ENCODE data around the gene AXDND1. TPM values are rescaled to one million over a fixed set of nuclear protein-coding genes. Genes with fewer than 3 reads are reported as not detected.
A peak's percentile ranks its signal among the peaks of the same experiment; 100 is the strongest.

The AXDND1 gene
- not detected for total RNA-seq

- peak within 1 kb of the TSS; percentile 59 to 70 (median 61) for H3K4me3 ChIP-seq
- TF ChIP-seq CTCF (IDR thresholded peaks at IDR 0.05 in 4 of 5, conservative IDR thresholded peaks at IDR 0.05 in 1 of 5): no peak
- peak in 1 of 2 donors; percentile 14 for TF ChIP-seq POLR2A (IDR thresholded peaks at IDR 0.05)
- no peaks in the 10 kb centered on the region for H3K27me3 ChIP-seq
- H3K27ac ChIP-seq: peak within 1 kb of the TSS; percentile 66 to 79 (median 77)
- DNase-seq (peak; percentile 59 to 62), ATAC-seq (peak; percentile 88 to 92)
- in situ Hi-C loops (cut with MboI; ENCODE audit: low sequenced_read_pairs in 4 of 4): loop anchor here (5.0 to 25.0 kb wide), 6 partner anchors 128 to 828 kb away; partner anchors contain the start of genes ABL2 (in 1 of the 4) and TOR3A (in 1 of the 4)
- peaks cover 0 to 6% of the 10 kb centered on the region in 2 donors for H3K4me1 ChIP-seq
- H3K36me3 ChIP-seq: no peaks in the 10 kb centered on the region
- intact Hi-C loops (cut with DNase I; ENCODE audit: low total_unique reads): loop anchor here (5.0 kb wide), 2 partner anchors 73 to 113 kb away; partner anchors contain the start of gene SOAT1
- no peaks in the 10 kb centered on the region for H3K9me3 ChIP-seq
These were observed at the start of gene AXDND1 for GRCh38 chr1:179365342-179366092. AXDND1 (plus strand) TSS chr1:179365971; CDS start chr1:179366510, 539 bp downstream.

- no peaks in the 10 kb centered on the region for H3K36me3 ChIP-seq
- no peaks in the 10 kb centered on the region for H3K4me1 ChIP-seq
- no peaks in the 10 kb centered on the region for H3K9me3 ChIP-seq
- H3K4me3 ChIP-seq: no peak overlapping the region
- in situ Hi-C loops (cut with MboI; ENCODE audit: low sequenced_read_pairs in 4 of 4): no loop called here
- ATAC-seq: no peak
- TF ChIP-seq POLR2A (IDR thresholded peaks at IDR 0.05): no peak
- intact Hi-C loops (cut with DNase I; ENCODE audit: low total_unique reads): no loop called here
- no peak for DNase-seq
- no peaks in the 10 kb centered on the region for H3K27me3 ChIP-seq
- H3K27ac ChIP-seq: no peak overlapping the region
These were observed 47.3 kb upstream of the AXDND1 start for GRCh38 chr1:179318491-179318890.

GRCh38 chr1:179321533-179322216 lies 44.1 kb upstream of the AXDND1 start:
- no peak for DNase-seq
- H3K27ac ChIP-seq: no peak overlapping the region
- ATAC-seq: no peak
- no peak overlapping the region for H3K4me3 ChIP-seq
- intact Hi-C loops (cut with DNase I; ENCODE audit: low total_unique reads) (no loop called here), in situ Hi-C loops (cut with MboI; ENCODE audit: low sequenced_read_pairs in 4 of 4) (no loop called here)
- no peaks in the 10 kb centered on the region for H3K27me3 ChIP-seq
- no peaks in the 10 kb centered on the region for H3K4me1 ChIP-seq
- TF ChIP-seq POLR2A (IDR thresholded peaks at IDR 0.05) (no peak), CTCF (IDR thresholded peaks at IDR 0.05 in 4 of 5, conservative IDR thresholded peaks at IDR 0.05 in 1 of 5) (no peak)
- H3K36me3 ChIP-seq: no peaks in the 10 kb centered on the region
- no peaks in the 10 kb centered on the region for H3K9me3 ChIP-seq

GRCh38 chr1:179322557-179322956 lies 43.2 kb upstream of the AXDND1 start:
- no peak overlapping the region for H3K27ac ChIP-seq
- H3K27me3 ChIP-seq: no peaks in the 10 kb centered on the region
- intact Hi-C loops (cut with DNase I; ENCODE audit: low total_unique reads): no loop called here
- no peaks in the 10 kb centered on the region for H3K4me1 ChIP-seq
- DNase-seq (no peak), ATAC-seq (no peak)
- no peaks in the 10 kb centered on the region for H3K36me3 ChIP-seq
- in situ Hi-C loops (cut with MboI; ENCODE audit: low sequenced_read_pairs in 4 of 4): no loop called here
- no peak overlapping the region for H3K4me3 ChIP-seq
- H3K9me3 ChIP-seq: no peaks in the 10 kb centered on the region
- TF ChIP-seq CTCF (IDR thresholded peaks at IDR 0.05 in 4 of 5, conservative IDR thresholded peaks at IDR 0.05 in 1 of 5) (no peak), POLR2A (IDR thresholded peaks at IDR 0.05) (no peak)

GRCh38 chr1:179323436-179323835 lies 42.3 kb upstream of the AXDND1 start:
- H3K4me3 ChIP-seq: no peak overlapping the region
- TF ChIP-seq POLR2A (IDR thresholded peaks at IDR 0.05) (no peak), CTCF (IDR thresholded peaks at IDR 0.05 in 4 of 5, conservative IDR thresholded peaks at IDR 0.05 in 1 of 5) (no peak)
- H3K27me3 ChIP-seq: no peaks in the 10 kb centered on the region
- H3K27ac ChIP-seq: no peak overlapping the region
- intact Hi-C loops (cut with DNase I; ENCODE audit: low total_unique reads): no loop called here
- in situ Hi-C loops (cut with MboI; ENCODE audit: low sequenced_read_pairs in 4 of 4): no loop called here
- DNase-seq (no peak), ATAC-seq (no peak)
- no peaks in the 10 kb centered on the region for H3K36me3 ChIP-seq
- no peaks in the 10 kb centered on the region for H3K4me1 ChIP-seq
- H3K9me3 ChIP-seq: no peaks in the 10 kb centered on the region

Measured in gastrocnemius medialis (tissue), 4 donors.